GM23338 (cell line): ENCODE data around the gene EFCAB8.
A peak's percentile ranks its signal among the peaks of the same experiment; 100 is the strongest.

ENCODE experiments used
- CREB1 ChIP-seq: fragments of 250-450 bp; sonication (Bioruptor Pico); IDR thresholded peaks from 2 replicates; pipeline ENCODE4 v1.5.0; 2020; ENCODE audit warnings: low read depth, mild to moderate bottlenecking, moderate library complexity
- EZH2 ChIP-seq: fragments of 200-600 bp; sonication (generic); IDR thresholded peaks from one replicate; pipeline ENCODE4 v1.8.0; 2017; ENCODE audit warnings: antibody characterized with exemption, mild to moderate bottlenecking, low read depth; ENCODE audit not compliant: unreplicated experiment
- EZH2phosphoT487 ChIP-seq: fragments of 200-600 bp; sonication (generic); IDR thresholded peaks from one replicate; pipeline ENCODE4 v1.8.1; 2018; ENCODE audit warnings: antibody characterized with exemption; ENCODE audit not compliant: unreplicated experiment
- JUNB ChIP-seq: IDR thresholded peaks from one replicate; pipeline ENCODE4 v1.6.1; 2016; ENCODE audit warnings: antibody characterized with exemption; ENCODE audit not compliant: unreplicated experiment
- POLR2AphosphoS5 ChIP-seq: IDR thresholded peaks from 2 replicates; pipeline ENCODE4 v1.6.1; 2016; ENCODE audit warnings: antibody characterized with exemption, low read depth
- STAT1 ChIP-seq: IDR thresholded peaks from one replicate; pipeline ENCODE4 v1.6.1; 2016; ENCODE audit warnings: antibody characterized with exemption; ENCODE audit not compliant: unreplicated experiment
- ZNF331 ChIP-seq: fragments of 250-450 bp; sonication (Bioruptor Pico); IDR thresholded peaks from 2 replicates; pipeline ENCODE4 v1.5.0; 2020; ENCODE audit warnings: low read depth, mild to moderate bottlenecking, moderate library complexity
- TF ChIP-seq, protein P1 (sequence below), 2 experiments: fragments of 200-600 bp in 1 of 2; sonication (generic) in 1 of 2; conservative IDR thresholded peaks; 2 replicates each; pipeline versions ENCODE4 v1.5.1 to v1.6.1; 2016 to 2017; ENCODE audit warnings: antibody characterized with exemption in 2 of 2, low read depth in 2 of 2, mild to moderate bottlenecking in 2 of 2, moderate library complexity in 1 of 2
- TF ChIP-seq, protein P2 (sequence below): IDR thresholded peaks from one replicate; pipeline ENCODE4 v1.6.1; 2018; ENCODE audit warnings: antibody characterized with exemption; ENCODE audit not compliant: unreplicated experiment
- TF ChIP-seq, protein P3 (sequence below): IDR thresholded peaks from 2 replicates; pipeline ENCODE4 v1.6.1; 2016; ENCODE audit warnings: antibody characterized with exemption

DNA sequence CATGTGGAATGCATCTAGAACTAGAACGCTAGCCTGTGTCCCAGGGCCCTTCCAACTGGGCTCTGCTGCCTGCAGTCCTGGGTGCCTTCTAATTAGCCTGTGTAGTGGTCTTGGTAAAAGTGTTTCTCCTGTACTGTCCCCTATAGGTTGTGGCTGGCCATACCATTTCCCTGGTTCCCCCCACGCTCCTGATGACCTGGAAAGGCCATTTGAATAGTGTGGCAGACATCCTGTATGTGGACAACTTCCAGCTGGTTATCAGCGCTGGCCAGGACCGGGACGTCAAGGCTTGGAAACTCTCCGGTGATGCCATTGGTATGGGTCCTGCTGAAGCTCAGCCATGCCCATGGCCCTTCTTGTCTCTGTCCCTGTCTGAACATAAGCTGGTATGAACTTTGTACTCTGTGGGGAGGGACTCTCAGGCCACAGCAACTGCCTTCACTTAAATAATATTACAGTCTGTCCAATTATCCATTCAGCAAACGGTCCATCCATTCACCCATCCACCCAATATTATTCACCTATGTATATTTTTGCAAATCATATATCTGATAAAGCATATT lies 84.8 kb downstream of the EFCAB8 start:
- TF ChIP-seq, protein P1, sequence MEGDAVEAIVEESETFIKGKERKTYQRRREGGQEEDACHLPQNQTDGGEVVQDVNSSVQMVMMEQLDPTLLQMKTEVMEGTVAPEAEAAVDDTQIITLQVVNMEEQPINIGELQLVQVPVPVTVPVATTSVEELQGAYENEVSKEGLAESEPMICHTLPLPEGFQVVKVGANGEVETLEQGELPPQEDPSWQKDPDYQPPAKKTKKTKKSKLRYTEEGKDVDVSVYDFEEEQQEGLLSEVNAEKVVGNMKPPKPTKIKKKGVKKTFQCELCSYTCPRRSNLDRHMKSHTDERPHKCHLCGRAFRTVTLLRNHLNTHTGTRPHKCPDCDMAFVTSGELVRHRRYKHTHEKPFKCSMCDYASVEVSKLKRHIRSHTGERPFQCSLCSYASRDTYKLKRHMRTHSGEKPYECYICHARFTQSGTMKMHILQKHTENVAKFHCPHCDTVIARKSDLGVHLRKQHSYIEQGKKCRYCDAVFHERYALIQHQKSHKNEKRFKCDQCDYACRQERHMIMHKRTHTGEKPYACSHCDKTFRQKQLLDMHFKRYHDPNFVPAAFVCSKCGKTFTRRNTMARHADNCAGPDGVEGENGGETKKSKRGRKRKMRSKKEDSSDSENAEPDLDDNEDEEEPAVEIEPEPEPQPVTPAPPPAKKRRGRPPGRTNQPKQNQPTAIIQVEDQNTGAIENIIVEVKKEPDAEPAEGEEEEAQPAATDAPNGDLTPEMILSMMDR (conservative IDR thresholded peaks at IDR 0.05; ENCODE audit: low read depth in 2 of 2), result peak; percentile 12 to 25; a peak in 2 of 4 replicates
- no peak for TF ChIP-seq EZH2phosphoT487
- TF ChIP-seq, protein P2, sequence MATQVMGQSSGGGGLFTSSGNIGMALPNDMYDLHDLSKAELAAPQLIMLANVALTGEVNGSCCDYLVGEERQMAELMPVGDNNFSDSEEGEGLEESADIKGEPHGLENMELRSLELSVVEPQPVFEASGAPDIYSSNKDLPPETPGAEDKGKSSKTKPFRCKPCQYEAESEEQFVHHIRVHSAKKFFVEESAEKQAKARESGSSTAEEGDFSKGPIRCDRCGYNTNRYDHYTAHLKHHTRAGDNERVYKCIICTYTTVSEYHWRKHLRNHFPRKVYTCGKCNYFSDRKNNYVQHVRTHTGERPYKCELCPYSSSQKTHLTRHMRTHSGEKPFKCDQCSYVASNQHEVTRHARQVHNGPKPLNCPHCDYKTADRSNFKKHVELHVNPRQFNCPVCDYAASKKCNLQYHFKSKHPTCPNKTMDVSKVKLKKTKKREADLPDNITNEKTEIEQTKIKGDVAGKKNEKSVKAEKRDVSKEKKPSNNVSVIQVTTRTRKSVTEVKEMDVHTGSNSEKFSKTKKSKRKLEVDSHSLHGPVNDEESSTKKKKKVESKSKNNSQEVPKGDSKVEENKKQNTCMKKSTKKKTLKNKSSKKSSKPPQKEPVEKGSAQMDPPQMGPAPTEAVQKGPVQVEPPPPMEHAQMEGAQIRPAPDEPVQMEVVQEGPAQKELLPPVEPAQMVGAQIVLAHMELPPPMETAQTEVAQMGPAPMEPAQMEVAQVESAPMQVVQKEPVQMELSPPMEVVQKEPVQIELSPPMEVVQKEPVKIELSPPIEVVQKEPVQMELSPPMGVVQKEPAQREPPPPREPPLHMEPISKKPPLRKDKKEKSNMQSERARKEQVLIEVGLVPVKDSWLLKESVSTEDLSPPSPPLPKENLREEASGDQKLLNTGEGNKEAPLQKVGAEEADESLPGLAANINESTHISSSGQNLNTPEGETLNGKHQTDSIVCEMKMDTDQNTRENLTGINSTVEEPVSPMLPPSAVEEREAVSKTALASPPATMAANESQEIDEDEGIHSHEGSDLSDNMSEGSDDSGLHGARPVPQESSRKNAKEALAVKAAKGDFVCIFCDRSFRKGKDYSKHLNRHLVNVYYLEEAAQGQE, result no peak
- no peak for TF ChIP-seq POLR2AphosphoS5
- no peak for TF ChIP-seq STAT1
- no peak for TF ChIP-seq EZH2
- TF ChIP-seq JUNB, result no peak
- TF ChIP-seq CREB1 (CRISPR knock-in tag), result no peak
- no peak for TF ChIP-seq ZNF331
- TF ChIP-seq, protein P3, sequence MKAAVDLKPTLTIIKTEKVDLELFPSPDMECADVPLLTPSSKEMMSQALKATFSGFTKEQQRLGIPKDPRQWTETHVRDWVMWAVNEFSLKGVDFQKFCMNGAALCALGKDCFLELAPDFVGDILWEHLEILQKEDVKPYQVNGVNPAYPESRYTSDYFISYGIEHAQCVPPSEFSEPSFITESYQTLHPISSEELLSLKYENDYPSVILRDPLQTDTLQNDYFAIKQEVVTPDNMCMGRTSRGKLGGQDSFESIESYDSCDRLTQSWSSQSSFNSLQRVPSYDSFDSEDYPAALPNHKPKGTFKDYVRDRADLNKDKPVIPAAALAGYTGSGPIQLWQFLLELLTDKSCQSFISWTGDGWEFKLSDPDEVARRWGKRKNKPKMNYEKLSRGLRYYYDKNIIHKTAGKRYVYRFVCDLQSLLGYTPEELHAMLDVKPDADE, result no peak
